NK-92 (cell line): Measurements from ENCODE around the gene DUS3L.

ENCODE experiments used
- DNase-seq: peaks from one replicate; lab custom pipeline; 2025; ENCODE audit not compliant: unreplicated experiment; lab: John Stamatoyannopoulos, UW

The DUS3L gene

GRCh38 chr19:5822181-5822844 lies 31.4 kb upstream of the DUS3L start:
- DNase-seq: no peak

GRCh38 chr19:5821521-5822180 lies 30.7 kb upstream of the DUS3L start:
- DNase-seq: no peak

GRCh38 chr19:5820785-5821184 lies 29.8 kb upstream of the DUS3L start:
- DNase-seq: no peak

- no peak for DNase-seq
Measured at GRCh38 chr19:5818594-5818993, 27.6 kb upstream of the DUS3L start.

- DNase-seq: no peak
Measured at GRCh38 chr19:5817218-5817617, 26.3 kb upstream of the DUS3L start.

GRCh38 chr19:5814852-5815246 lies 23.9 kb upstream of the DUS3L start:
- DNase-seq: no peak

GRCh38 chr19:5814123-5814851 lies 23.3 kb upstream of the DUS3L start:
- DNase-seq: no peak

GRCh38 chr19:5811117-5811516 lies 20.2 kb upstream of the DUS3L start:
- DNase-seq: no peak

GRCh38 chr19:5809469-5809868 lies 18.5 kb upstream of the DUS3L start:
- DNase-seq: no peak

- no peak for DNase-seq
Measured at GRCh38 chr19:5809053-5809452, 18.1 kb upstream of the DUS3L start.

- DNase-seq: no peak
Measured at GRCh38 chr19:5808120-5808816, 17.3 kb upstream of the DUS3L start.

- DNase-seq: no peak
Measured at GRCh38 chr19:5806905-5807304, 15.9 kb upstream of the DUS3L start.

- DNase-seq: no peak
Measured at GRCh38 chr19:5806133-5806489, 15.1 kb upstream of the DUS3L start.

- DNase-seq: no peak
Measured at GRCh38 chr19:5805462-5806132, 14.6 kb upstream of the DUS3L start.

GRCh38 chr19:5804516-5805461 lies 13.8 kb upstream of the DUS3L start, which contains the start of gene NRTN:
Gene NRTN, plus strand, starts transcription at chr19:5805067. Its CDS starts 19,099 bp downstream, at chr19:5824166.
- no peak for DNase-seq

GRCh38 chr19:5803752-5804515 lies 13.0 kb upstream of the DUS3L start:
- no peak for DNase-seq

- no peak for DNase-seq
Measured at GRCh38 chr19:5803441-5803751, 12.4 kb upstream of the DUS3L start.

GRCh38 chr19:5801796-5802619 lies 11.0 kb upstream of the DUS3L start:
- DNase-seq: no peak
